Activated naive CD8-positive, alpha-beta T cell (primary cell): ENCODE data around the gene DLL3.

Source experiments
- H3K27ac Mint-ChIP-seq: one replicate; pipeline ENCODE4 v1.8.0; 2021; ENCODE audit warnings: mixed read lengths
- H3K27me3 Mint-ChIP-seq: one replicate; pipeline ENCODE4 v1.8.0; 2021; ENCODE audit warnings: mixed read lengths
- H3K36me3 Mint-ChIP-seq: one replicate; pipeline ENCODE4 v1.8.0; 2021; ENCODE audit warnings: mixed read lengths
- H3K4me1 Mint-ChIP-seq: one replicate; pipeline ENCODE4 v1.8.0; 2021; ENCODE audit warnings: low read depth, mixed read lengths
- H3K4me3 Mint-ChIP-seq: one replicate; pipeline ENCODE4 v1.8.0; 2021; ENCODE audit warnings: mild to moderate bottlenecking, mixed read lengths
- H3K9me3 Mint-ChIP-seq: one replicate; pipeline ENCODE4 v1.8.0; 2021; ENCODE audit warnings: low read depth, mixed read lengths

DLL3 gene

GRCh38 chr19:39500543-39500942 lies 1.8 kb downstream of the DLL3 start:
- Mint-ChIP-seq H3K9me3 (no peaks in the 10 kb centered on the region), H3K27me3 (peaks cover 25% of the 10 kb centered on the region), H3K27ac (no peak overlapping the region), H3K4me3 (no peak overlapping the region), H3K4me1 (peaks cover 22% of the 10 kb centered on the region), H3K36me3 (no peaks in the 10 kb centered on the region)

GRCh38 chr19:39501340-39501739 lies 2.6 kb downstream of the DLL3 start:
- peaks cover 27% of the 10 kb centered on the region for H3K27me3 Mint-ChIP-seq

GRCh38 chr19:39502640-39503417 lies 4.1 kb downstream of the DLL3 start:
- peak overlapping the region; percentile 38 for H3K4me3 Mint-ChIP-seq
- no peaks in the 10 kb centered on the region for H3K36me3 Mint-ChIP-seq
- H3K27ac Mint-ChIP-seq = no peak overlapping the region
- H3K9me3 Mint-ChIP-seq = no peaks in the 10 kb centered on the region
- H3K27me3 Mint-ChIP-seq = peaks cover 30% of the 10 kb centered on the region
- H3K4me1 Mint-ChIP-seq = peaks cover 30% of the 10 kb centered on the region

More at GRCh38 chr19:39501340-39501739, 2.6 kb downstream of the DLL3 start:
- Mint-ChIP-seq H3K4me3 (no peak overlapping the region), H3K4me1 (peaks cover 23% of the 10 kb centered on the region), H3K27ac (no peak overlapping the region), H3K36me3 (no peaks in the 10 kb centered on the region), H3K9me3 (no peaks in the 10 kb centered on the region)

GRCh38 chr19:39506598-39506943 lies 7.8 kb downstream of the DLL3 start:
- no peaks in the 10 kb centered on the region for H3K9me3 Mint-ChIP-seq
- peaks cover 16% of the 10 kb centered on the region for H3K27me3 Mint-ChIP-seq
- H3K27ac Mint-ChIP-seq = no peak overlapping the region
- no peaks in the 10 kb centered on the region for H3K36me3 Mint-ChIP-seq
- H3K4me3 Mint-ChIP-seq = peak overlapping the region; percentile 64
- H3K4me1 Mint-ChIP-seq = peaks cover 19% of the 10 kb centered on the region

GRCh38 chr19:39506944-39507714 lies 8.4 kb downstream of the DLL3 start:
- no peaks in the 10 kb centered on the region for H3K9me3 Mint-ChIP-seq
- H3K4me3 Mint-ChIP-seq = peak overlapping the region; percentile 86
- peaks cover 19% of the 10 kb centered on the region for H3K4me1 Mint-ChIP-seq
- no peak overlapping the region for H3K27ac Mint-ChIP-seq
- H3K27me3 Mint-ChIP-seq = peaks cover 15% of the 10 kb centered on the region
- no peaks in the 10 kb centered on the region for H3K36me3 Mint-ChIP-seq

- Mint-ChIP-seq H3K9me3 (no peaks in the 10 kb centered on the region), H3K4me1 (peaks cover 19% of the 10 kb centered on the region), H3K27me3 (peaks cover 15% of the 10 kb centered on the region), H3K36me3 (no peaks in the 10 kb centered on the region), H3K4me3 (peak overlapping the region; percentile 86), H3K27ac (no peak overlapping the region)
These were observed 9.1 kb downstream of the DLL3 start for GRCh38 chr19:39507715-39508364.

- Mint-ChIP-seq H3K36me3 (no peaks in the 10 kb centered on the region), H3K4me1 (peaks cover 12% of the 10 kb centered on the region), H3K9me3 (no peaks in the 10 kb centered on the region), H3K27me3 (peaks cover 17% of the 10 kb centered on the region), H3K4me3 (peak overlapping the region; percentile 86), H3K27ac (no peak overlapping the region)
These were observed 9.9 kb downstream of the DLL3 start for GRCh38 chr19:39508629-39509028.

GRCh38 chr19:39509233-39509632 lies 10.5 kb downstream of the DLL3 start:
- H3K36me3 Mint-ChIP-seq = no peaks in the 10 kb centered on the region
- H3K4me1 Mint-ChIP-seq = peaks cover 11% of the 10 kb centered on the region
- H3K27me3 Mint-ChIP-seq = peaks cover 18% of the 10 kb centered on the region
- H3K27ac Mint-ChIP-seq = no peak overlapping the region
- no peak overlapping the region for H3K4me3 Mint-ChIP-seq
- H3K9me3 Mint-ChIP-seq = no peaks in the 10 kb centered on the region

GRCh38 chr19:39512988-39513387 lies 14.2 kb downstream of the DLL3 start:
- Mint-ChIP-seq H3K27ac (no peak overlapping the region), H3K4me1 (peaks cover 10% of the 10 kb centered on the region), H3K9me3 (no peaks in the 10 kb centered on the region), H3K36me3 (no peaks in the 10 kb centered on the region), H3K4me3 (no peak overlapping the region), H3K27me3 (peaks cover 24% of the 10 kb centered on the region)

GRCh38 chr19:39514840-39515550 lies 16.2 kb downstream of the DLL3 start, which contains the start of gene SELENOV:
Gene SELENOV, plus strand, starts transcription at chr19:39515139. Its CDS starts 74 bp downstream, at chr19:39515213.
- Mint-ChIP-seq H3K4me1 (peaks cover 9% of the 10 kb centered on the region), H3K27me3 (peaks cover 19% of the 10 kb centered on the region)

GRCh38 chr19:39515551-39516191 lies 16.9 kb downstream of the DLL3 start:
- no peaks in the 10 kb centered on the region for H3K36me3 Mint-ChIP-seq
- H3K9me3 Mint-ChIP-seq = no peaks in the 10 kb centered on the region
- H3K27ac Mint-ChIP-seq = no peak overlapping the region
- H3K4me3 Mint-ChIP-seq = peak overlapping the region; percentile 83
- H3K27me3 Mint-ChIP-seq = peaks cover 19% of the 10 kb centered on the region
- peaks cover 9% of the 10 kb centered on the region for H3K4me1 Mint-ChIP-seq

More at GRCh38 chr19:39514840-39515550, 16.2 kb downstream of the DLL3 start, which contains the start of gene SELENOV:
- Mint-ChIP-seq H3K4me3 (peak within 1 kb of the TSS; percentile 83), H3K9me3 (no peaks in the 10 kb centered on the region), H3K36me3 (no peaks in the 10 kb centered on the region), H3K27ac (no peak within 1 kb of the TSS)

- H3K36me3 Mint-ChIP-seq = no peaks in the 10 kb centered on the region
- H3K27me3 Mint-ChIP-seq = peaks cover 19% of the 10 kb centered on the region
- H3K9me3 Mint-ChIP-seq = no peaks in the 10 kb centered on the region
- H3K4me1 Mint-ChIP-seq = peaks cover 9% of the 10 kb centered on the region
- peak overlapping the region; percentile 28 for H3K27ac Mint-ChIP-seq
- peak overlapping the region; percentile 79 for H3K4me3 Mint-ChIP-seq
These were observed 17.5 kb downstream of the DLL3 start for GRCh38 chr19:39516270-39516669.

GRCh38 chr19:39517432-39517831 lies 18.7 kb downstream of the DLL3 start:
- Mint-ChIP-seq H3K36me3 (no peaks in the 10 kb centered on the region), H3K4me3 (peak overlapping the region; percentile 38), H3K9me3 (no peaks in the 10 kb centered on the region), H3K27ac (no peak overlapping the region), H3K4me1 (peaks cover 9% of the 10 kb centered on the region), H3K27me3 (peaks cover 19% of the 10 kb centered on the region)

- Mint-ChIP-seq H3K36me3 (no peaks in the 10 kb centered on the region), H3K27me3 (peaks cover 15% of the 10 kb centered on the region), H3K4me1 (peaks cover 9% of the 10 kb centered on the region), H3K27ac (no peak overlapping the region), H3K4me3 (no peak overlapping the region), H3K9me3 (no peaks in the 10 kb centered on the region)
These were observed 19.7 kb downstream of the DLL3 start for GRCh38 chr19:39518458-39518857.
